ENCODE measurements around the gene UGT1A1.

- TF ChIP-seq CTCF (IDR thresholded peaks at IDR 0.05; ENCODE audit: insufficient read depth, low read length): no peak
- no peak for TF ChIP-seq REST (IDR thresholded peaks at IDR 0.05; ENCODE audit: insufficient replicate concordance, low read depth)
- TF ChIP-seq POLR2AphosphoS5 (IDR thresholded peaks at IDR 0.05; ENCODE audit: low read depth): no peak
- no peak for TF ChIP-seq SPI1 (IDR thresholded peaks at IDR 0.05; ENCODE audit: borderline replicate concordance, low read depth)
- no peak for TF ChIP-seq GABPA (IDR thresholded peaks at IDR 0.05; ENCODE audit: low read depth)
Observed at GRCh38 chr2:233773854-233774253, 13.8 kb downstream of the UGT1A1 start.
